SH-SY5Y (cell line): ENCODE data around the gene GBX2.

Source experiments
- GATA2 ChIP-seq: IDR thresholded peaks from 2 replicates; pipeline ENCODE4 v1.6.1; 2011; ENCODE audit warnings: mild to moderate bottlenecking, low read depth, low read length
- GATA3 ChIP-seq: IDR thresholded peaks from 2 replicates; pipeline ENCODE4 v1.6.1; 2011; ENCODE audit warnings: low read depth, mild to moderate bottlenecking, low read length, moderate library complexity

- TF ChIP-seq GATA3 = no peak
- TF ChIP-seq GATA2 = no peak
These were observed 47.0 kb upstream of the GBX2 start for GRCh38 chr2:236215196-236215595.
